Neural crest cell (in vitro differentiated cells): ENCODE results near the gene SLC5A11. TPM values are rescaled to one million over a fixed set of nuclear protein-coding genes. Genes with fewer than 3 reads are reported as not detected.
A peak's percentile ranks its signal among the peaks of the same experiment; 100 is the strongest.

ENCODE experiments used
- DNase-seq: peaks from one replicate; pipeline ENCODE4 v3.0.0; 2021; ENCODE audit warnings: low read depth, mixed read lengths, low spot score
- H3K27ac Mint-ChIP-seq: one replicate; pipeline ENCODE4 v1.8.0; 2021; ENCODE audit warnings: mild to moderate bottlenecking, mixed read lengths; ENCODE audit not compliant: unreplicated experiment
- H3K27me3 Mint-ChIP-seq: 2 replicates; pipeline ENCODE4 v1.8.0; 2021; ENCODE audit warnings: low read depth, mild to moderate bottlenecking, mixed read lengths
- H3K36me3 Mint-ChIP-seq: 2 replicates; pipeline ENCODE4 v1.8.0; 2021; ENCODE audit warnings: low read depth, mild to moderate bottlenecking, mixed read lengths
- H3K4me1 Mint-ChIP-seq: 2 replicates; pipeline ENCODE4 v1.8.0; 2021; ENCODE audit warnings: mixed read lengths
- H3K4me3 Mint-ChIP-seq: one replicate; pipeline ENCODE4 v1.8.0; 2021; ENCODE audit warnings: mild to moderate bottlenecking, mixed read lengths
- H3K9me3 Mint-ChIP-seq: 2 replicates; pipeline ENCODE4 v1.8.0; 2021; ENCODE audit warnings: mixed read lengths
- total RNA-seq: library from RNA; stranded (reverse); gene quantifications from 2 replicates; pipeline ENCODE4 v1.2.1, GENCODE V29; 2021
- TF ChIP-seq, protein P1 (sequence below): fragments of 200-600 bp; sonication (generic); conservative IDR thresholded peaks from 2 replicates; pipeline ENCODE4 v1.5.0; 2021; ENCODE audit warnings: antibody characterized with exemption, mild to moderate bottlenecking

SLC5A11 gene
- total RNA-seq, 1 donor from 2014 or later: not detected

DNA sequence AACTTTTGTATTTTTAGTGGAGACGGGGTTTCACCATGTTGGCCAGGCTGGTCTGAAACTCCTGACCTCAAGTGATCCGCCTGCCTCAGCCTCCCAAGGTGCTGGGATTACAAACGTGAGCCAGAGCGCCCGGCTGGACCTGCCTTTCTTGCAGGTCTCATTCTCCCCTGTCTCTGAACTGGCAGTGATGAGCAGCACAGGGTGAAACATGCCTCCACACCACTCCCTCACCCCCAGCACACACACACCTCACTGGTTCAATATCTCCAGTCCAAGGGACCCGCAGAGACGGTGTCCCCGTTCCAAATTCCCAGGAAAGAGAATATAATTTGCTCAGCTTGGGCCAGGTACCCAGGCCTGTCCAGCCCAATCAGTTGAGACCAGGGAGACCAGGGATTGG lies 23.3 kb downstream of the SLC5A11 start:
- H3K27ac Mint-ChIP-seq: no peak overlapping the region
- H3K27me3 Mint-ChIP-seq: peaks cover 15% of the 10 kb centered on the region

DNA sequence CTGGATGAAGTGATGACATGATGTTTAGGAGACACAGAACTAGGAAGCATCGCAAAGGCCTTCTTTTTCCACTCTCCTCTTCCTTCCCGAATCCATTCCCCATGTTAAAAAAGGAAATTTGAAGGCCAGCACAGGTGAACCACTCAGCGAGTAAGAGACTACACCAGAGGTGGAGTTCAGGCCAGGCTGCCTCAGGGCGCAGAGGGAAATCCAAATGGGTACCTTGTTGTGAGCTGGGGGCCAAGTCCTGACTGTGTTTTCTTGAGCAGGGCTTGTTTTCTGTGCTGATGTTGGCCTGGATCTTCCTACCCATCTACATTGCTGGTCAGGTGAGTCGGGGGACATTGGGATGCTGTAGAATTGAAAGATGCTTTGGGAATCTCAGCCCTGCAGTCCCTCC lies 26.1 kb downstream of the SLC5A11 start:
- H3K27me3 Mint-ChIP-seq: peaks cover 21% of the 10 kb centered on the region
- no peak overlapping the region for H3K27ac Mint-ChIP-seq
- H3K9me3 Mint-ChIP-seq: no peaks in the 10 kb centered on the region
- H3K4me1 Mint-ChIP-seq: no peaks in the 10 kb centered on the region
- H3K36me3 Mint-ChIP-seq: no peaks in the 10 kb centered on the region
- no peak for DNase-seq
- TF ChIP-seq, protein P1, sequence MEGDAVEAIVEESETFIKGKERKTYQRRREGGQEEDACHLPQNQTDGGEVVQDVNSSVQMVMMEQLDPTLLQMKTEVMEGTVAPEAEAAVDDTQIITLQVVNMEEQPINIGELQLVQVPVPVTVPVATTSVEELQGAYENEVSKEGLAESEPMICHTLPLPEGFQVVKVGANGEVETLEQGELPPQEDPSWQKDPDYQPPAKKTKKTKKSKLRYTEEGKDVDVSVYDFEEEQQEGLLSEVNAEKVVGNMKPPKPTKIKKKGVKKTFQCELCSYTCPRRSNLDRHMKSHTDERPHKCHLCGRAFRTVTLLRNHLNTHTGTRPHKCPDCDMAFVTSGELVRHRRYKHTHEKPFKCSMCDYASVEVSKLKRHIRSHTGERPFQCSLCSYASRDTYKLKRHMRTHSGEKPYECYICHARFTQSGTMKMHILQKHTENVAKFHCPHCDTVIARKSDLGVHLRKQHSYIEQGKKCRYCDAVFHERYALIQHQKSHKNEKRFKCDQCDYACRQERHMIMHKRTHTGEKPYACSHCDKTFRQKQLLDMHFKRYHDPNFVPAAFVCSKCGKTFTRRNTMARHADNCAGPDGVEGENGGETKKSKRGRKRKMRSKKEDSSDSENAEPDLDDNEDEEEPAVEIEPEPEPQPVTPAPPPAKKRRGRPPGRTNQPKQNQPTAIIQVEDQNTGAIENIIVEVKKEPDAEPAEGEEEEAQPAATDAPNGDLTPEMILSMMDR: no peak
- H3K4me3 Mint-ChIP-seq: no peak overlapping the region

More for the DNA sequence above, 23.3 kb downstream of the SLC5A11 start:
- TF ChIP-seq, protein P1: no peak
- no peaks in the 10 kb centered on the region for H3K4me1 Mint-ChIP-seq
- H3K36me3 Mint-ChIP-seq: peaks cover 2% of the 10 kb centered on the region
- no peak for DNase-seq
- no peak overlapping the region for H3K4me3 Mint-ChIP-seq
- H3K9me3 Mint-ChIP-seq: peaks cover 4% of the 10 kb centered on the region

DNA sequence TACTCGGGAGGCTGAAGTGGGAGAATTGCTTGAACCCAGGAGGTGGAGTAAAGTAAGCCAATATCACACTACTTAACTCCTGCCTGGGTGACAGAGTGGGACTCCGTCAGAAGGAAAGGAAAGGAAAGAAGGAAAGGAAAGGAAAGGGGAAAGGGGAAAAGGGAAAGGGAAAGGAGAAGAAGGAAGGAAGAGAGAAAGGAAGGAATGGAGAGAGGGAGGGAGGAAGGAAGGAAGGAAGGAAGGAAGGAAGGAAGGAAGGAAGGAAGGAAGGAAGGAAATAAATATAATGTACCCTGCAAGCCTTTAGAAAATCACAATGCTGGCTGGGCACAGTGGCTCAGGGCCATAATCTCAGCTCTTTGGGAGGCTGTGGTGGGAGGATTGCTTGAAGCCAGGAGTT lies 27.3 kb downstream of the SLC5A11 start:
- TF ChIP-seq, protein P1: no peak
- Mint-ChIP-seq H3K9me3 (no peaks in the 10 kb centered on the region), H3K4me3 (no peak overlapping the region), H3K27ac (no peak overlapping the region), H3K27me3 (peaks cover 18% of the 10 kb centered on the region), H3K36me3 (no peaks in the 10 kb centered on the region), H3K4me1 (no peaks in the 10 kb centered on the region)
- DNase-seq: no peak

DNA sequence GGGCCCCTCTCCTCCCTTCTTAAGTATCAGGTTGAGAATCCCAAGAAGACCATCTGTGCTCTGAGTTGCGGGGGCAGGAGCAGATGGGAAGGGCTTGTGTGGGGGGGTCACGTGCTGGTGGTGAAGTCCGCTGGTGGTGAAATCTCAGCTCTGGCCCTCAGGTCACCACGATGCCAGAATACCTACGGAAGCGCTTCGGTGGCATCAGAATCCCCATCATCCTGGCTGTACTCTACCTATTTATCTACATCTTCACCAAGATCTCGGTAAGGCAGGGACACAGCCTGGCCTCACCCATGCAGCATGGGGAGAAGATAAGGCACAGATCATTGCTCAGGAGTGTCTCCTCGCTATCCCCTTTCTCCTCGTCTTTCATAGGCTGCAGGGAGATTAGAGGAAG lies 29.7 kb downstream of the SLC5A11 start:
- Mint-ChIP-seq H3K27ac (peak overlapping the region; percentile 27), H3K4me1 (no peaks in the 10 kb centered on the region), H3K36me3 (no peaks in the 10 kb centered on the region), H3K9me3 (peaks cover 4% of the 10 kb centered on the region), H3K4me3 (no peak overlapping the region), H3K27me3 (peaks cover 11% of the 10 kb centered on the region)
- DNase-seq: no peak
- TF ChIP-seq, protein P1: no peak

DNA sequence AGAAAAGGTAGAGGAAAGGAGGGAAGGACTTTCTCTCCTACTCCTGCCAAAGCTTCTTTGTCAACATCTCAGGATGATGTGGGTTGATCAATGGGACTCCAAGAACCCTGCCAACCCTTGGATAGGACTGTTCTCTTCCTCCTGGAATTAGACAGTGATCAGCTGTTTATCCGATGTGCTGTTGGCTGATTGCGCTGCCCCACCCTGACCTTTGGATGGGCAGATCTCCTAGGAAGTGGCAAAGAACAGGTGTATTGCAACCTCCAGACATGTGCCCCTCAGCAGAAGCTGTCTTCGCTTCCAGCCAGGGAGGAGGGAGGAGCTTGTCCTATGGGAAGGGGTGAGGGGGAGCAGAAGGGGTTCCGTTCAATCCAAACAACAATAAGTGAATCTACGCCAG lies 30.5 kb downstream of the SLC5A11 start:
- H3K27ac Mint-ChIP-seq: no peak overlapping the region
- H3K4me3 Mint-ChIP-seq: no peak overlapping the region
- DNase-seq: no peak
- no peaks in the 10 kb centered on the region for H3K4me1 Mint-ChIP-seq
- peaks cover 4% of the 10 kb centered on the region for H3K9me3 Mint-ChIP-seq
- H3K27me3 Mint-ChIP-seq: peaks cover 13% of the 10 kb centered on the region
- TF ChIP-seq, protein P1: no peak
- H3K36me3 Mint-ChIP-seq: no peaks in the 10 kb centered on the region

DNA sequence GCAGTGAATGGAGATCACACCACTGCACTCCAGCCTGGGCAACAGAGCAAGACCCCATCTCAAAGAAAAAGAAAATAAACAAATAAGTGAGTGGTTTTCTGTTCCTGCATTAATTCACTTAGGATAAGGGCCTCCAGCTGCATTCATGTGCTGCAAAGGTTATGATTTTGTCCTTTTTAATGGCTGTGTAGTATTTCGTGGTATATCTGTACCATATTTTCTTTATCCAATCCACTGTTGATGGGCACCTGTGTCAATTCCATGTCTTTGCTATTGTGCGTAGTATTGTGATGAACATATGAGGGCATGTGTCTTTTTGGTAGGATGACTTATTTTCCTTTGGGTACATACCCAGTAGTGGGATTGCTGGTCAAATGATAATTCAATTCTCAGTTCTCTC lies 33.9 kb downstream of the SLC5A11 start:
- H3K36me3 Mint-ChIP-seq: no peaks in the 10 kb centered on the region
- TF ChIP-seq, protein P1: no peak
- peaks cover 6% of the 10 kb centered on the region for H3K9me3 Mint-ChIP-seq
- H3K27ac Mint-ChIP-seq: no peak overlapping the region
- DNase-seq: no peak
- no peak overlapping the region for H3K4me3 Mint-ChIP-seq
- peaks cover 16% of the 10 kb centered on the region for H3K27me3 Mint-ChIP-seq
- H3K4me1 Mint-ChIP-seq: no peaks in the 10 kb centered on the region
